SK-N-SH treated with all-trans-retinoic acid at 6 μM for 48 hours (cell line): ENCODE results near the gene OSR1.

ENCODE experiments used
- BACH2 ChIP-seq: fragments of 250-450 bp; sonication (Bioruptor Pico); IDR thresholded peaks from 2 replicates; pipeline ENCODE4 v1.9.0; 2021; ENCODE audit warnings: mild to moderate bottlenecking, borderline replicate concordance
- TF ChIP-seq, protein P1 (sequence below): fragments of 250-450 bp; sonication (Bioruptor Pico); IDR thresholded peaks from 2 replicates; pipeline ENCODE4 v1.8.0; 2021; ENCODE audit warnings: low read depth, mild to moderate bottlenecking, moderate library complexity, borderline replicate concordance

DNA sequence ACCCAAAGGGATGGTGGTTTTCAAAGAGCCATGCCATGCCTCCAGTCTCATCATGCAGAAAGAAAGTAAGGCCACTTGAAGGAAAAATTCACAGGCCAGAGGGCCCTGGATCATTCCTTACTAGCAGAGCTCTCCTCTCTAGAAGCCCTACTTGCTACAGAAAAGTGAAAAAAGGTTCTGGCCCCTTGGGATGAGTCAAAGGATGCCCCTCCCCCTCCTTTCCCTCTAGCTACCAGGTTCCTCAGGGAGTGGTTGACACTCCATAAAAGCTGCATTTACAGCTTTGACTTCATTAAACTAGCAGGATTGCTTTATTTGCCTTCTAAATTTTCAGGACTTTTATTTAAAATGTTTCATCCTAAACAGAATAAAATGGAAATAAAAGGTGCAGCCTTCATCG, 21.2 kb downstream of the OSR1 start:
- no peak for TF ChIP-seq BACH2
- TF ChIP-seq, protein P1, sequence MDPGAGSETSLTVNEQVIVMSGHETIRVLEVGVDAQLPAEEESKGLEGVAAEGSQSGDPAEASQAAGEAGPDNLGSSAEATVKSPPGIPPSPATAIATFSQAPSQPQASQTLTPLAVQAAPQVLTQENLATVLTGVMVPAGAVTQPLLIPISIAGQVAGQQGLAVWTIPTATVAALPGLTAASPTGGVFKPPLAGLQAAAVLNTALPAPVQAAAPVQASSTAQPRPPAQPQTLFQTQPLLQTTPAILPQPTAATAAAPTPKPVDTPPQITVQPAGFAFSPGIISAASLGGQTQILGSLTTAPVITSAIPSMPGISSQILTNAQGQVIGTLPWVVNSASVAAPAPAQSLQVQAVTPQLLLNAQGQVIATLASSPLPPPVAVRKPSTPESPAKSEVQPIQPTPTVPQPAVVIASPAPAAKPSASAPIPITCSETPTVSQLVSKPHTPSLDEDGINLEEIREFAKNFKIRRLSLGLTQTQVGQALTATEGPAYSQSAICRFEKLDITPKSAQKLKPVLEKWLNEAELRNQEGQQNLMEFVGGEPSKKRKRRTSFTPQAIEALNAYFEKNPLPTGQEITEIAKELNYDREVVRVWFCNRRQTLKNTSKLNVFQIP, result no peak
